22Rv1 (cell line): Measurements from ENCODE around the gene EMID1.

ENCODE experiments used
- CTCF ChIP-seq: fragments of 450-650 bp; IDR thresholded peaks from 2 replicates; pipeline ENCODE4 v1.5.1; 2017; ENCODE audit warnings: mild to moderate bottlenecking
- ZFX ChIP-seq: fragments of 450-650 bp; IDR thresholded peaks from 2 replicates; pipeline ENCODE4 v1.6.1; 2017; ENCODE audit warnings: antibody characterized with exemption, borderline replicate concordance

- TF ChIP-seq CTCF (0 out of 2 replicates have a peak, but pooled peaks have one; percentile 4), ZFX (no peak)
Measured at GRCh38 chr22:29259253-29259899, 53.7 kb downstream of the EMID1 start.
